ENCODE measurements around the gene TLCD1.

The TLCD1 gene

DNA sequence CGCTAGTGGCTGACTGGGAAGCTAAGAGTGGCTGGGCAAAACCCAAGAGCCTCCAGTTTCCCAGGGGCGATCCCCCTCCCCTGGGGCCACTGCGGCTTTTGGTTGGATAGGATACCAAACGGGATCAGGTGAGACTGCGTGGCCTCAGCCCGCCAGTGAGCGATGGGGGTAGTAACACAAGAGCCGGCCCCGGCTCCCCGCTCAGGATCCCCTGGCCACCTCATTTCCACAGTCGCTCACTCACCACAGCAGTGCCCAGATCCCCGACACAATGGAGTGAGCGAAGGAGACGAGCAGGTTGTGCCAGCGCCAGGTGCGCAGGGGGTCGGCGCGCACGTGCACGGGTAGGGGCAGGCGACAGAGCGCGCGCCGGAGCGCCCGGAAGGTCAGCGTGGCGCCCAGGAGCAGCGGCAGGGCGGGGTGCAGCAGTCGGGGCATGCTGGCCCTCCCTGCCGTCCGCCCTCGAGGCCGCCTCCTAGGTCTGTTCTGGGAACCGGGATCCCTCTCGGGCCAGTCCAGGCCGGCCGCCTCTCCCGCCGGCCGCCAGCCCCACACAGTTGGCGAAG is 290 bp downstream of the TLCD1 start (continued):
- TF ChIP-seq ZNF335 (tag by site-specific recombination; conservative IDR thresholded peaks at IDR 0.05) (no peak), ZNF837 (tag by site-specific recombination; IDR thresholded peaks at IDR 0.05) (peak; percentile 68; the same call in 1 of the 2 replicates), ZBTB21 (tag by site-specific recombination; IDR thresholded peaks at IDR 0.05) (no peak), ZBTB8A (tag by site-specific recombination; IDR thresholded peaks at IDR 0.05) (peak; percentile 80), ZNF561 (tag by site-specific recombination; IDR thresholded peaks at IDR 0.05; ENCODE audit: borderline replicate concordance) (no peak), MZF1 (tag by site-specific recombination; IDR thresholded peaks at IDR 0.05; ENCODE audit: borderline replicate concordance) (peak; percentile 91), ZNF140 (tag by site-specific recombination; IDR thresholded peaks at IDR 0.05) (no peak), ZNF596 (tag by site-specific recombination; IDR thresholded peaks at IDR 0.05) (no peak), ZNF600 (tag by site-specific recombination; IDR thresholded peaks at IDR 0.05) (peak; percentile 95), EGR2 (tag by site-specific recombination; IDR thresholded peaks at IDR 0.05; ENCODE audit: low read depth) (no peak), ZNF10 (tag by site-specific recombination; IDR thresholded peaks at IDR 0.05) (no peak; the same call in 1 of the 2 replicates), ZNF202 (tag by site-specific recombination; IDR thresholded peaks at IDR 0.05; ENCODE audit: borderline replicate concordance) (no peak), KLF1 (tag by site-specific recombination; IDR thresholded peaks at IDR 0.05) (no peak; the same call in 1 of the 2 replicates), BCL11A (tag by site-specific recombination; IDR thresholded peaks at IDR 0.05; ENCODE audit: low read depth) (no peak; the same call in 1 of the 2 replicates), YY1 (tag by site-specific recombination; IDR thresholded peaks at IDR 0.05) (peak; percentile 45; the same call in 1 of the 2 replicates), KLF8 (tag by site-specific recombination; IDR thresholded peaks at IDR 0.05) (peak; percentile 85), ZFP37 (tag by site-specific recombination; IDR thresholded peaks at IDR 0.05) (peak; percentile 7; the same call in 1 of the 2 replicates), ZNF677 (tag by site-specific recombination; IDR thresholded peaks at IDR 0.05) (no peak), GLI2 (tag by site-specific recombination; IDR thresholded peaks at IDR 0.05; ENCODE audit: borderline replicate concordance, low read depth) (no peak; the same call in 1 of the 2 replicates), ZNF311 (tag by site-specific recombination; IDR thresholded peaks at IDR 0.05; ENCODE audit: borderline replicate concordance) (no peak), ZNF510 (tag by site-specific recombination; IDR thresholded peaks at IDR 0.05; ENCODE audit: insufficient replicate concordance) (no peak), ZNF223 (tag by site-specific recombination; IDR thresholded peaks at IDR 0.05) (no peak)
- TF ChIP-seq, protein P1, sequence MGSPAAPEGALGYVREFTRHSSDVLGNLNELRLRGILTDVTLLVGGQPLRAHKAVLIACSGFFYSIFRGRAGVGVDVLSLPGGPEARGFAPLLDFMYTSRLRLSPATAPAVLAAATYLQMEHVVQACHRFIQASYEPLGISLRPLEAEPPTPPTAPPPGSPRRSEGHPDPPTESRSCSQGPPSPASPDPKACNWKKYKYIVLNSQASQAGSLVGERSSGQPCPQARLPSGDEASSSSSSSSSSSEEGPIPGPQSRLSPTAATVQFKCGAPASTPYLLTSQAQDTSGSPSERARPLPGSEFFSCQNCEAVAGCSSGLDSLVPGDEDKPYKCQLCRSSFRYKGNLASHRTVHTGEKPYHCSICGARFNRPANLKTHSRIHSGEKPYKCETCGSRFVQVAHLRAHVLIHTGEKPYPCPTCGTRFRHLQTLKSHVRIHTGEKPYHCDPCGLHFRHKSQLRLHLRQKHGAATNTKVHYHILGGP (tag by site-specific recombination; IDR thresholded peaks at IDR 0.05) = no peak
- TF ChIP-seq, protein P2, sequence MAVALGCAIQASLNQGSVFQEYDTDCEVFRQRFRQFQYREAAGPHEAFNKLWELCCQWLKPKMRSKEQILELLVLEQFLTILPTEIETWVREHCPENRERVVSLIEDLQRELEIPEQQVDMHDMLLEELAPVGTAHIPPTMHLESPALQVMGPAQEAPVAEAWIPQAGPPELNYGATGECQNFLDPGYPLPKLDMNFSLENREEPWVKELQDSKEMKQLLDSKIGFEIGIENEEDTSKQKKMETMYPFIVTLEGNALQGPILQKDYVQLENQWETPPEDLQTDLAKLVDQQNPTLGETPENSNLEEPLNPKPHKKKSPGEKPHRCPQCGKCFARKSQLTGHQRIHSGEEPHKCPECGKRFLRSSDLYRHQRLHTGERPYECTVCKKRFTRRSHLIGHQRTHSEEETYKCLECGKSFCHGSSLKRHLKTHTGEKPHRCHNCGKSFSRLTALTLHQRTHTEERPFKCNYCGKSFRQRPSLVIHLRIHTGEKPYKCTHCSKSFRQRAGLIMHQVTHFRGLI (tag by site-specific recombination; IDR thresholded peaks at IDR 0.05) = peak; percentile 54; the same call in 1 of the 2 replicates
- TF ChIP-seq, protein P3, sequence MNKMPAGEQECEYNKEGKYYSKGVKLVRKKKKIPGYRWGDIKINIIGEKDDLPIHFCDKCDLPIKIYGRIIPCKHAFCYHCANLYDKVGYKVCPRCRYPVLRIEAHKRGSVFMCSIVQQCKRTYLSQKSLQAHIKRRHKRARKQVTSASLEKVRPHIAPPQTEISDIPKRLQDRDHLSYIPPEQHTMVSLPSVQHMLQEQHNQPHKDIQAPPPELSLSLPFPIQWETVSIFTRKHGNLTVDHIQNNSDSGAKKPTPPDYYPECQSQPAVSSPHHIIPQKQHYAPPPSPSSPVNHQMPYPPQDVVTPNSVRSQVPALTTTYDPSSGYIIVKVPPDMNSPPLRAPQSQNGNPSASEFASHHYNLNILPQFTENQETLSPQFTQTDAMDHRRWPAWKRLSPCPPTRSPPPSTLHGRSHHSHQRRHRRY (tag by site-specific recombination; IDR thresholded peaks at IDR 0.05) = no peak
- TF ChIP-seq, protein P4, sequence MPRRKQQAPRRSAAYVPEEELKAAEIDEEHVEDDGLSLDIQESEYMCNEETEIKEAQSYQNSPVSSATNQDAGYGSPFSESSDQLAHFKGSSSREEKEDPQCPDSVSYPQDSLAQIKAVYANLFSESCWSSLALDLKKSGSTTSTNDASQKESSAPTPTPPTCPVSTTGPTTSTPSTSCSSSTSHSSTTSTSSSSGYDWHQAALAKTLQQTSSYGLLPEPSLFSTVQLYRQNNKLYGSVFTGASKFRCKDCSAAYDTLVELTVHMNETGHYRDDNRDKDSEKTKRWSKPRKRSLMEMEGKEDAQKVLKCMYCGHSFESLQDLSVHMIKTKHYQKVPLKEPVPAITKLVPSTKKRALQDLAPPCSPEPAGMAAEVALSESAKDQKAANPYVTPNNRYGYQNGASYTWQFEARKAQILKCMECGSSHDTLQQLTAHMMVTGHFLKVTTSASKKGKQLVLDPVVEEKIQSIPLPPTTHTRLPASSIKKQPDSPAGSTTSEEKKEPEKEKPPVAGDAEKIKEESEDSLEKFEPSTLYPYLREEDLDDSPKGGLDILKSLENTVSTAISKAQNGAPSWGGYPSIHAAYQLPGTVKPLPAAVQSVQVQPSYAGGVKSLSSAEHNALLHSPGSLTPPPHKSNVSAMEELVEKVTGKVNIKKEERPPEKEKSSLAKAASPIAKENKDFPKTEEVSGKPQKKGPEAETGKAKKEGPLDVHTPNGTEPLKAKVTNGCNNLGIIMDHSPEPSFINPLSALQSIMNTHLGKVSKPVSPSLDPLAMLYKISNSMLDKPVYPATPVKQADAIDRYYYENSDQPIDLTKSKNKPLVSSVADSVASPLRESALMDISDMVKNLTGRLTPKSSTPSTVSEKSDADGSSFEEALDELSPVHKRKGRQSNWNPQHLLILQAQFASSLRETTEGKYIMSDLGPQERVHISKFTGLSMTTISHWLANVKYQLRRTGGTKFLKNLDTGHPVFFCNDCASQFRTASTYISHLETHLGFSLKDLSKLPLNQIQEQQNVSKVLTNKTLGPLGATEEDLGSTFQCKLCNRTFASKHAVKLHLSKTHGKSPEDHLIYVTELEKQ (tag by site-specific recombination; IDR thresholded peaks at IDR 0.05; ENCODE audit: borderline replicate concordance) = peak; percentile 33; the same call in 1 of the 2 replicates
- TF ChIP-seq, protein P5, sequence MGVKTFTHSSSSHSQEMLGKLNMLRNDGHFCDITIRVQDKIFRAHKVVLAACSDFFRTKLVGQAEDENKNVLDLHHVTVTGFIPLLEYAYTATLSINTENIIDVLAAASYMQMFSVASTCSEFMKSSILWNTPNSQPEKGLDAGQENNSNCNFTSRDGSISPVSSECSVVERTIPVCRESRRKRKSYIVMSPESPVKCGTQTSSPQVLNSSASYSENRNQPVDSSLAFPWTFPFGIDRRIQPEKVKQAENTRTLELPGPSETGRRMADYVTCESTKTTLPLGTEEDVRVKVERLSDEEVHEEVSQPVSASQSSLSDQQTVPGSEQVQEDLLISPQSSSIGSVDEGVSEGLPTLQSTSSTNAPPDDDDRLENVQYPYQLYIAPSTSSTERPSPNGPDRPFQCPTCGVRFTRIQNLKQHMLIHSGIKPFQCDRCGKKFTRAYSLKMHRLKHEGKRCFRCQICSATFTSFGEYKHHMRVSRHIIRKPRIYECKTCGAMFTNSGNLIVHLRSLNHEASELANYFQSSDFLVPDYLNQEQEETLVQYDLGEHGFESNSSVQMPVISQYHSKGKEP (tag by site-specific recombination; IDR thresholded peaks at IDR 0.05) = no peak
- TF ChIP-seq, protein P6, sequence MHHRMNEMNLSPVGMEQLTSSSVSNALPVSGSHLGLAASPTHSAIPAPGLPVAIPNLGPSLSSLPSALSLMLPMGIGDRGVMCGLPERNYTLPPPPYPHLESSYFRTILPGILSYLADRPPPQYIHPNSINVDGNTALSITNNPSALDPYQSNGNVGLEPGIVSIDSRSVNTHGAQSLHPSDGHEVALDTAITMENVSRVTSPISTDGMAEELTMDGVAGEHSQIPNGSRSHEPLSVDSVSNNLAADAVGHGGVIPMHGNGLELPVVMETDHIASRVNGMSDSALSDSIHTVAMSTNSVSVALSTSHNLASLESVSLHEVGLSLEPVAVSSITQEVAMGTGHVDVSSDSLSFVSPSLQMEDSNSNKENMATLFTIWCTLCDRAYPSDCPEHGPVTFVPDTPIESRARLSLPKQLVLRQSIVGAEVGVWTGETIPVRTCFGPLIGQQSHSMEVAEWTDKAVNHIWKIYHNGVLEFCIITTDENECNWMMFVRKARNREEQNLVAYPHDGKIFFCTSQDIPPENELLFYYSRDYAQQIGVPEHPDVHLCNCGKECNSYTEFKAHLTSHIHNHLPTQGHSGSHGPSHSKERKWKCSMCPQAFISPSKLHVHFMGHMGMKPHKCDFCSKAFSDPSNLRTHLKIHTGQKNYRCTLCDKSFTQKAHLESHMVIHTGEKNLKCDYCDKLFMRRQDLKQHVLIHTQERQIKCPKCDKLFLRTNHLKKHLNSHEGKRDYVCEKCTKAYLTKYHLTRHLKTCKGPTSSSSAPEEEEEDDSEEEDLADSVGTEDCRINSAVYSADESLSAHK (tag by site-specific recombination; IDR thresholded peaks at IDR 0.05) = no peak; the same call in 1 of the 2 replicates
